SK-N-SH (cell line): ENCODE data around the gene XAGE5. TPM values are rescaled to one million over a fixed set of nuclear protein-coding genes. Genes with fewer than 3 reads are reported as not detected.

Source experiments
- CTCF ChIA-PET: fragments of 300-600, 350-600 bp; formaldehyde crosslinking; extraction: SDS; loops from one replicate; lab custom pipeline; 2021; lab: Yijun Ruan, JAX
- POLR2A ChIA-PET: fragments of 350-600 bp; sonication (Branson Sonifier 250); formaldehyde crosslinking; extraction: SDS; loops from one replicate; lab custom pipeline; 2020; ENCODE audit warnings: antibody characterized with exemption, inconsistent platforms; lab: Yijun Ruan, JAX
- DNase-seq: peaks from one replicate; pipeline ENCODE4 v3.0.0; 2012
- H2AFZ ChIP-seq: fragments of 200-600 bp; sonication (generic); 2 replicates; pipeline ENCODE4 v1.8.1; 2016; ENCODE audit warnings: antibody characterized with exemption, mild to moderate bottlenecking, low read depth
- H3F3A ChIP-seq: fragments of 200-600 bp; sonication (generic); replicated peaks from 2 replicates; pipeline ENCODE3; 2016; ENCODE audit warnings: antibody characterized with exemption, mild to moderate bottlenecking; ENCODE audit not compliant: insufficient read depth
- H3K27ac ChIP-seq, 2 experiments: fragments of 200-500 bp in 1 of 2; fragments of 200-600 bp in 1 of 2; sonication (Bioruptor generic) in 1 of 2; sonication (generic), shearing (Covaris generic) in 1 of 2; 2 replicates each; pipeline versions ENCODE4 v1.5.1 to v1.6.1; 2014 to 2016; ENCODE audit warnings: low read depth in 2 of 2, inconsistent platforms in 1 of 2, low read length in 1 of 2, mild to moderate bottlenecking in 1 of 2, mixed read lengths in 1 of 2
- H3K27me3 ChIP-seq: fragments of 200-600 bp; sonication (generic), shearing (Covaris generic); 2 replicates; pipeline ENCODE4 v1.6.1; 2016; ENCODE audit warnings: mixed run types; ENCODE audit not compliant: insufficient read depth
- H3K36me3 ChIP-seq, 2 experiments: fragments of 200-500 bp in 1 of 2; fragments of 200-600 bp in 1 of 2; sonication (Bioruptor generic) in 1 of 2; sonication (generic) in 1 of 2; replicated peaks in 1 of 2; 2 replicates each; pipeline versions ENCODE3 to v1.5.1; 2014 to 2016; ENCODE audit warnings: low read length in 1 of 2, mild to moderate bottlenecking in 1 of 2; ENCODE audit not compliant: insufficient read depth in 2 of 2, control insufficient read depth in 1 of 2
- H3K4me1 ChIP-seq, 2 experiments: fragments of 200-500 bp in 1 of 2; fragments of 200-600 bp in 1 of 2; sonication (Bioruptor generic) in 1 of 2; sonication (generic), shearing (Covaris generic) in 1 of 2; 2 replicates each; pipeline versions ENCODE4 v1.5.1 to v1.6.1; 2014 to 2016; ENCODE audit warnings: low read depth in 1 of 2, low read length in 1 of 2, mixed run types in 1 of 2; ENCODE audit not compliant: insufficient read depth in 2 of 2, control insufficient read depth in 1 of 2
- H3K4me2 ChIP-seq: fragments of 200-600 bp; sonication (generic), shearing (Covaris generic); 2 replicates; pipeline ENCODE4 v1.6.1; 2017; ENCODE audit warnings: mixed run types
- H3K4me3 ChIP-seq, 2 experiments: fragments of 200-500 bp in 1 of 2; fragments of 200-600 bp in 1 of 2; sonication (Bioruptor generic) in 1 of 2; sonication (generic), shearing (Covaris generic) in 1 of 2; 2 replicates each; pipeline versions ENCODE4 v1.5.1 to v1.8.1; 2014 to 2016; ENCODE audit warnings: low read depth in 2 of 2, inconsistent platforms in 1 of 2, low read length in 1 of 2, mild to moderate bottlenecking in 1 of 2, mixed read lengths in 1 of 2, moderate library complexity in 1 of 2
- H3K79me2 ChIP-seq: fragments of 200-600 bp; sonication (generic); 2 replicates; pipeline ENCODE4 v1.8.1; 2017; ENCODE audit warnings: mild to moderate bottlenecking; ENCODE audit not compliant: insufficient read depth
- H3K9ac ChIP-seq: fragments of 200-600 bp; sonication (generic); 2 replicates; pipeline ENCODE4 v1.6.1; 2017; ENCODE audit warnings: mixed run types
- H3K9me2 ChIP-seq: fragments of 200-600 bp; sonication (generic); 2 replicates; pipeline ENCODE4 v1.6.1; 2017; ENCODE audit warnings: mixed run types
- H3K9me3 ChIP-seq: fragments of 200-600 bp; sonication (generic); 2 replicates; pipeline ENCODE4 v1.6.1; 2017; ENCODE audit warnings: mixed run types, mild to moderate bottlenecking, moderate library complexity
- H4K20me1 ChIP-seq: fragments of 200-600 bp; sonication (generic); 2 replicates; pipeline ENCODE4 v1.6.1; 2017; ENCODE audit warnings: mild to moderate bottlenecking, mixed run types; ENCODE audit not compliant: insufficient read depth
- WGBS: methylation state at CpG from one replicate; pipeline ENCODE4 v1.1.6; 2017; ENCODE audit warnings: low lambda C conversion rate; 5-methylcytosine and 5-hydroxymethylcytosine counted together
- polyA plus RNA-seq, 3 experiments: library from polyadenylated mRNA; depleted of rRNA; stranded (reverse); fragments of >200 nt; gene quantifications; 2 replicates each; pipeline ENCODE4 v1.2.3, GENCODE V29; 2012
- small RNA-seq, 7 experiments: library from RNA; depleted of rRNA; stranded (forward); fragments of <200 nt; gene quantifications; one replicate each; pipeline ENCODE3, GENCODE V24; 2012
- TF ChIP-seq, protein P1 (sequence below): fragments of 150-350 bp; IDR thresholded peaks from 2 replicates; pipeline ENCODE4 v1.6.1; 2017; ENCODE audit warnings: antibody characterized with exemption, low read length, low read depth, borderline replicate concordance

The XAGE5 gene
- polyA plus RNA-seq, 1 of the 3 experiments (the other 2 are of a cell fraction) = not detected

- no peak overlapping the region for H3K27ac ChIP-seq
- H3K36me3 ChIP-seq = no peaks in the 10 kb centered on the region
- TF ChIP-seq, protein P1, sequence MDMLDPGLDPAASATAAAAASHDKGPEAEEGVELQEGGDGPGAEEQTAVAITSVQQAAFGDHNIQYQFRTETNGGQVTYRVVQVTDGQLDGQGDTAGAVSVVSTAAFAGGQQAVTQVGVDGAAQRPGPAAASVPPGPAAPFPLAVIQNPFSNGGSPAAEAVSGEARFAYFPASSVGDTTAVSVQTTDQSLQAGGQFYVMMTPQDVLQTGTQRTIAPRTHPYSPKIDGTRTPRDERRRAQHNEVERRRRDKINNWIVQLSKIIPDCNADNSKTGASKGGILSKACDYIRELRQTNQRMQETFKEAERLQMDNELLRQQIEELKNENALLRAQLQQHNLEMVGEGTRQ = no peak
- H4K20me1 ChIP-seq = no peaks in the 10 kb centered on the region
- no peak overlapping the region for H3K4me3 ChIP-seq
- 3% methylated on average over 6 of the region's 6 CpGs for WGBS
- DNase-seq = no peak
- no peaks in the 10 kb centered on the region for H3K79me2 ChIP-seq
- CTCF ChIA-PET = no interaction called here
- POLR2A ChIA-PET = no interaction called here
- H3K9me3 ChIP-seq = no peaks in the 10 kb centered on the region
- no peak overlapping the region for H3K9ac ChIP-seq
- no peaks in the 10 kb centered on the region for H3K4me1 ChIP-seq
- H3K4me2 ChIP-seq = no peak overlapping the region
- H3K9me2 ChIP-seq = no peaks in the 10 kb centered on the region
- H3F3A ChIP-seq = no peaks in the 10 kb centered on the region
- no peak overlapping the region for H2AFZ ChIP-seq
- H3K27me3 ChIP-seq = peaks cover 26% of the 10 kb centered on the region; the same call in 1 of the 2 replicates
Observed at GRCh38 chrX:52865343-52865998, 54.4 kb downstream of the XAGE5 start.

Small RNA genes lying within 50 kb of the gene (small RNA-seq; reads per million reads assigned to genes)
- gene AC244505.6 (0 reads per million in 7 experiments), gene AC244505.7 (0 reads per million in 7 experiments)

Other genes starting within 250 kb of the XAGE5 start
- not detected in 2 replicates for gene SSX7, start 156.4 kb upstream of the XAGE5 start, polyA plus RNA-seq (2012; rRNA removed)
- 0.13 and 0.50 TPM in 2 replicates for gene SSX2, start 104.1 kb upstream of the XAGE5 start, polyA plus RNA-seq (2012; rRNA removed)
- gene SSX2B, start 60.0 kb upstream of the XAGE5 start, polyA plus RNA-seq (2012; rRNA removed) = 0.16 and 0.71 TPM in 2 replicates
- gene SPANXN5, start 13.9 kb upstream of the XAGE5 start, polyA plus RNA-seq (2012; rRNA removed) = not detected in 2 replicates
- gene XAGE3, start 56.8 kb downstream of the XAGE5 start, polyA plus RNA-seq (2012; rRNA removed) = not detected in 2 replicates
- gene FAM156B, start 86.0 kb downstream of the XAGE5 start, polyA plus RNA-seq (2012; rRNA removed) = 73.7 and 73.9 TPM in 2 replicates
- 47.2 and 62.5 TPM in 2 replicates for gene FAM156A, start 147.2 kb downstream of the XAGE5 start, polyA plus RNA-seq (2012; rRNA removed)
- gene GPR173, start 237.5 kb downstream of the XAGE5 start, polyA plus RNA-seq (2012; rRNA removed) = 5.8 TPM in 2 replicates